ENCODE data around the gene LRG1. TPM values are rescaled to one million over a fixed set of nuclear protein-coding genes. Genes with fewer than 3 reads are reported as not detected.

The LRG1 gene, protein sequence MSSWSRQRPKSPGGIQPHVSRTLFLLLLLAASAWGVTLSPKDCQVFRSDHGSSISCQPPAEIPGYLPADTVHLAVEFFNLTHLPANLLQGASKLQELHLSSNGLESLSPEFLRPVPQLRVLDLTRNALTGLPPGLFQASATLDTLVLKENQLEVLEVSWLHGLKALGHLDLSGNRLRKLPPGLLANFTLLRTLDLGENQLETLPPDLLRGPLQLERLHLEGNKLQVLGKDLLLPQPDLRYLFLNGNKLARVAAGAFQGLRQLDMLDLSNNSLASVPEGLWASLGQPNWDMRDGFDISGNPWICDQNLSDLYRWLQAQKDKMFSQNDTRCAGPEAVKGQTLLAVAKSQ
- total RNA-seq (ENCODE audit: low replicate concordance) = 0.21 and 1.2 TPM in 2 replicates
- long read RNA-seq = 0 reads

DNA sequence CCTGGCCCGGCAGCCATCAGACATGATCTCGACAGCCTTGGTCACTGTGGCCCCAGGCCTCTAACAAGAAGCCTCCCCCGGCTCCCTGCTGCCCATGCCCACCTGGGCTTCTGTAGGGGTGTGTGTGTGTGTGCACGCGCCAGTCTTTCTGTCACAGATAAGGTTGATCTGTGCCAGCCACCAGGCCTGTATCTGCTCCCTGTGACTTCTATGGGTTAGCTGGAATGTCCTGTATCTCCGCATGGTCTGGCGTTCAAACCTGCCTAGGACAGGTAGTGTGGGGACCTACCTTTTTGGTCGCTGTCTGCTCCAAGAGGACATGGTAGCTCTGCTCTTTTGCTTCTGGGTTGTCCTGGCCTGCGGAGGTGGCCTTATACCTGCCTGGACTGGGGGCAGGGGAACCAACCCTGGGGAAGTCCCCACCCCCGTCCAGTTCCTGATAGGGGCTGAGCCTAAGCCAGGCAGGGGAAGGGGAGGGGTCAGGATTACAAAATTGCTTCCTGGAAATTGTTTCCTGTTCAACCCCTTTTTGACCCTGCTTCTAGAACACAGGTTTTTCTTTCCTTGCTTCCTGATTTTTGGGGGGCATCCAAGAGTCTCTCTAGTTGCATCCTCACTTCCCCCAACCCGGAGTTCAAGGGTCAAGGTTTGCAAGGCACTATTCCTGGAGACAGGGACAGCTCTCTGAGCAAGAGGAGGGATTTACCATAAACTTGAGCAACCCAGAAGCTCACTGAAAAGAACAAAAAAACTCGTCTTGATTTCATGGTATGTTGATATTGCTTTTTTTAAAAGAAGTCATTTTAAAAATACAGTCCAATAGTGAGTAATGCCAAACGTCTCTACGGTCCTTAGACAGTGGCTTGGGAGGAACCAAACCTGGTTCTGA is at the start of gene LRG1:
LRG1 (minus strand) TSS at position 344 of the 889 bp plus-strand sequence; CDS start at position 321, 23 bp downstream.
- H3K27ac Mint-ChIP-seq = peak within 1 kb of the TSS; percentile 36
- no peaks in the 10 kb centered on the region for H3K36me3 Mint-ChIP-seq
- H3K4me1 Mint-ChIP-seq (ENCODE audit: unreplicated experiment) = peaks cover 7% of the 10 kb centered on the region
- peak within 1 kb of the TSS; percentile 38 for H3K4me3 Mint-ChIP-seq
- H3K27me3 Mint-ChIP-seq = peaks cover 3% of the 10 kb centered on the region
- DNase-seq (ENCODE audit: extremely low spot score, unreplicated experiment) = no peak
- H3K9me3 Mint-ChIP-seq = no peaks in the 10 kb centered on the region
- TF ChIP-seq, protein P1, sequence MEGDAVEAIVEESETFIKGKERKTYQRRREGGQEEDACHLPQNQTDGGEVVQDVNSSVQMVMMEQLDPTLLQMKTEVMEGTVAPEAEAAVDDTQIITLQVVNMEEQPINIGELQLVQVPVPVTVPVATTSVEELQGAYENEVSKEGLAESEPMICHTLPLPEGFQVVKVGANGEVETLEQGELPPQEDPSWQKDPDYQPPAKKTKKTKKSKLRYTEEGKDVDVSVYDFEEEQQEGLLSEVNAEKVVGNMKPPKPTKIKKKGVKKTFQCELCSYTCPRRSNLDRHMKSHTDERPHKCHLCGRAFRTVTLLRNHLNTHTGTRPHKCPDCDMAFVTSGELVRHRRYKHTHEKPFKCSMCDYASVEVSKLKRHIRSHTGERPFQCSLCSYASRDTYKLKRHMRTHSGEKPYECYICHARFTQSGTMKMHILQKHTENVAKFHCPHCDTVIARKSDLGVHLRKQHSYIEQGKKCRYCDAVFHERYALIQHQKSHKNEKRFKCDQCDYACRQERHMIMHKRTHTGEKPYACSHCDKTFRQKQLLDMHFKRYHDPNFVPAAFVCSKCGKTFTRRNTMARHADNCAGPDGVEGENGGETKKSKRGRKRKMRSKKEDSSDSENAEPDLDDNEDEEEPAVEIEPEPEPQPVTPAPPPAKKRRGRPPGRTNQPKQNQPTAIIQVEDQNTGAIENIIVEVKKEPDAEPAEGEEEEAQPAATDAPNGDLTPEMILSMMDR (conservative IDR thresholded peaks at IDR 0.05) = no peak

DNA sequence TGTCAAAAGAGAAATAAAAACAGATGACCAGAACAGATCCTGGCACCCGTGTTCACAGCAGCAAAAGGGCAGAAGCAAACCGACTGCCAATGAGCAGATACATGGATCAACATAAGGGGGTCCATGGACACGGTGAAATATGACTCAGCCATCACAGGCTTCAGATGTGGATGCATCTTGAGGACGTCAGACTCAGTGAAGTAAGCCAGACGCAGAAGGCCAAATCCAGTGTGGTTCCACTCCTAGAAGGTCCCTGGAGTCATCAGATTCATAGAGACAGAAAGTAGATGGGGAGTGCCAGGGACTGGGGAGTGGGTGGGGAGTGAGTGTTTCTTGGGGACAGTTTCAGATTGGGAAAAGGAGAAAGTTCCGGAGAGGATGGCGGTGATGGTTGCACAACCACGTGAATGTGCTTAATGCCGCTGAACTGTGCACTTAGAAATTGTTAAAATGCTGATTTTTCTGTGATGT is 48.5 kb upstream of the LRG1 start:
- TF ChIP-seq, protein P1 (conservative IDR thresholded peaks at IDR 0.05) = no peak
- Mint-ChIP-seq H3K27ac (peak overlapping the region; percentile 20), H3K36me3 (no peaks in the 10 kb centered on the region), H3K27me3 (peaks cover 29% of the 10 kb centered on the region), H3K4me3 (no peak overlapping the region), H3K4me1 (ENCODE audit: unreplicated experiment) (peaks cover 10% of the 10 kb centered on the region), H3K9me3 (no peaks in the 10 kb centered on the region)
- DNase-seq (ENCODE audit: extremely low spot score, unreplicated experiment) = no peak

DNA sequence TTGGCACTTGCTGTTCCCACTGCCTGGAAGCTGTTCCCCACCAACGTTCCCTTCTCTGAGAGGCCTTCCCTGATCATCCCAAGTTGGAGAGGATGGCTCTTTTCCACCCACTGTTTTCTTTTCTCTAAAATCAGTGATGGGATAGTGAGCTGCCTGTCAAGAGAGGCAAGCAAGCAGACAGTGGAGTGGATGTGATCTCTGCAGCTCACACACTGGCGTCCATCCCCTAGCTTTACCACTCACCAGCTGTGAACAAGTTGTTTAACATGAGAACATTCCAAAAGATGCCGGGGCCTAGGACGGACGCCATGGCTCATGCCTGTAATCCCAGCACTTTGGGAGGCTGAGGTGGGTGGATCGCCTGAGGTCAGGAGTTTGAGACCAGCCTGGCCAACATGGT is 47.7 kb upstream of the LRG1 start:
- DNase-seq (ENCODE audit: extremely low spot score, unreplicated experiment) = no peak
- Mint-ChIP-seq H3K9me3 (no peaks in the 10 kb centered on the region), H3K27ac (no peak overlapping the region), H3K4me1 (ENCODE audit: unreplicated experiment) (peaks cover 9% of the 10 kb centered on the region), H3K4me3 (no peak overlapping the region), H3K27me3 (peaks cover 30% of the 10 kb centered on the region), H3K36me3 (no peaks in the 10 kb centered on the region)
- TF ChIP-seq, protein P1 (conservative IDR thresholded peaks at IDR 0.05) = no peak

DNA sequence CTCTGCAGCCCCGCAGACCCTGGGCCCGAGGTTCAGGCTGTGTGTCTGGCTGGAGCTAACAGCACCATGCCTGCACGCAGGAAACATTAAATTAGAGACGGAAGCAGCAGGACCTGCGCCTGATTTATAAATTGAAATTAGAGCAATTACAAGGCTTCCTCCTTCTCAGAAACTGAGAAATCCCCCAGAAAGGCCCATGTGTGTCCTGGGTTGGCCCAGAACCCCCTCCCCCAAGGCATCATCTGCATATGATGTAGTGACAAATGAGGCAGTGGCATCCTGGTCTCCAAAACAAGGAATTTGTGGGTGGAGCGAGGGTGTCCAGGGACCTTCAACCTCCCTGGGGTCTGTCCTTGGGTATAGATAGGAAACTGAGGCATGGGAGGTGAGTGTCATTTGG is 46.9 kb upstream of the LRG1 start:
- Mint-ChIP-seq H3K36me3 (no peaks in the 10 kb centered on the region), H3K4me3 (no peak overlapping the region), H3K27me3 (peaks cover 35% of the 10 kb centered on the region), H3K9me3 (no peaks in the 10 kb centered on the region), H3K4me1 (ENCODE audit: unreplicated experiment) (peaks cover 14% of the 10 kb centered on the region), H3K27ac (no peak overlapping the region)
- DNase-seq (ENCODE audit: extremely low spot score, unreplicated experiment) = no peak
- TF ChIP-seq, protein P1 (conservative IDR thresholded peaks at IDR 0.05) = no peak

DNA sequence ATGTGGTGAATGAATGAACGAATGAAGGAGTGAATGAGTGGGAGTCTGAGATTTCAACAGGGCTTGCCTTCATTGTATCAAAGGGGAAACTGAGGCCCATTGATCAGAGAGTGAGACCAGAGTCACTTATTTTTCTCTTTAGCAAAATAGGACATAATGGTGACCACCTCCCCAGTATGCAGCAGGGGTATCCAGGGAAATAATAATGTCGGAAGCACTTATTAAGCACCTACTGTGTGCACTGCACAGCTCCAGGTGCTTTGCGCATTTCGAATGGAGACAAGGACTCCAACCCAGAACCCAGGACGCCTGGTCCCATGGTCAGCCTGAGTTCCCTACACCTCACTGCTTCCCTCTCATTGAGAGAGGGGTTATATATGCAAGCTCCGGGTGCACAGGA is 46.4 kb upstream of the LRG1 start:
- Mint-ChIP-seq H3K27me3 (peaks cover 32% of the 10 kb centered on the region), H3K36me3 (no peaks in the 10 kb centered on the region), H3K27ac (no peak overlapping the region), H3K4me3 (peak overlapping the region; percentile 56), H3K9me3 (no peaks in the 10 kb centered on the region), H3K4me1 (ENCODE audit: unreplicated experiment) (peaks cover 14% of the 10 kb centered on the region)
- TF ChIP-seq, protein P1 (conservative IDR thresholded peaks at IDR 0.05) = no peak
- DNase-seq (ENCODE audit: extremely low spot score, unreplicated experiment) = no peak

Data from type B pancreatic cell (in vitro differentiated cells).